ENCODE measurements around the gene SPRYD7.
A peak's percentile ranks its signal among the peaks of the same experiment; 100 is the strongest.
"Not testable (repeated sequence)": the region's sequence is repeated elsewhere in the genome, so short reads cannot be mapped to it uniquely, and the experiment has no call there.

Gene SPRYD7, protein sequence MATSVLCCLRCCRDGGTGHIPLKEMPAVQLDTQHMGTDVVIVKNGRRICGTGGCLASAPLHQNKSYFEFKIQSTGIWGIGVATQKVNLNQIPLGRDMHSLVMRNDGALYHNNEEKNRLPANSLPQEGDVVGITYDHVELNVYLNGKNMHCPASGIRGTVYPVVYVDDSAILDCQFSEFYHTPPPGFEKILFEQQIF

GRCh38 chr13:49936075-49936967, at the start of gene SPRYD7:
Gene SPRYD7, minus strand, starts transcription at chr13:49936340. Its CDS starts 105 bp downstream, at chr13:49936235.
- DNase-seq = peak; percentile 97

- DNase-seq = no peak
Observed at GRCh38 chr13:49985129-49985528, 49.0 kb upstream of the SPRYD7 start.

- no peak for DNase-seq
Observed at GRCh38 chr13:49980266-49980665, 44.1 kb upstream of the SPRYD7 start.

DNA sequence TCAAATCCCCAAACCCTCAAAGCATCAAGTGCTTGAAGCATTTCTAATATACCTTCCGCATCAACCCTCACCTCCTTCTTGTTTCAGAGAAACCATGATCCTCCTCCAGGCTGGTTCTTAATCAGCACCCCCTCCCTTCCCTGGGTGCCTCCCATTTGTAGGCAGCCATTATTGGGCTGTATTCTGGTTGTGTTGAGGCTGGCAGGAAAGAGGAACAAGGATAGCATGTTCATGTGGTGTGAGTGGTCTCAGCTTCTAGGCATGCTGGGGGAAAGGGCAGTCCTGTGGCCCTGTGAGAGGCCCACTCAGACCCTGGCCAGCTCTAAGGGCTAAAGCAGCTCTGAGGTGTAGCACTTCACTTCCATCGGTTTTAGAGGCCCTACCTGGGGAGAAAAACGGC, 41.9 kb upstream of the SPRYD7 start:
- DNase-seq = no peak

DNA sequence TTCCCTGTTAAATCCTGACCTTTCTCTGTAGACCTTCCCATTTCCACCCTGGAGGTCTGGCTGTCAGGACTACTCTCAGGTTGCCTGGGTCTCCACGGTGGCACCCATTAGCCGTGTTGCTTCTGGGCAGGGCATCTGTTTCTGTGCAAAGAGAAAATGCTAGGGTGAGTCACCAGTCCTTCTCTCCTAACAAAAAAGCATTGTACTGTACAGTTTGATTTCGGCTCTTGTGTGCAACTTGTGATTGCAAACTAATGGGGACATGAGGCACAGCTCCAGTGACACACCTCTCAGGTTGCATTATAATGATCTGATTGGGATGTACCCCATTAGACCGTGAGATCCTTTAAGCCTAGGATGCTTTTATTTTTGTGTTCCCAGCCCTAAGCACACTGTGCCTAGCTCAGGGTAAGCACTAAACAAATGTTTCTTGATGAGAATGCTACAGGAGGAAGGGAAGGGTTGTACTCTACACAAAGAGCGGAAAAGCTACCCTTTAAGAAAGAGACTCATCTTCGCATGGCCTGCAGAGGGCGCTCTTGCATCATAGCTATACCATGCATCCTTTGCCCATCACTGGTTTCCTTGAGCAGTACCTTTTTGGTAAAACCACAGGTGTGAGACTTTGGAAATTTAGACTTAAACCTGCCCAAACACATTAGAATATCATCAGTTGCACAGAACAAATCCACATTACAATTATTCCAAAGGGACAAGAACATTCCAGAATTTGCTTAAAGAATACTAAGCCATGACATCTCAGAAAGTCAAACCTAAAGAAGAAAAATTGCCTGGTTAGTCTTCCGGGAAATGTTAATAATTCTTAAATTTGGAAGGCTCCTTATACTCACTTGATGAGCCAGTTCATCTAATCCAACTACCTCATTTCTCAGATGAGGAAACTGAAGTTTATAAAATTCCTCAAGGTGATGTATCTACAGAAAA, 40.4 kb upstream of the SPRYD7 start:
- DNase-seq = peak; percentile 75

GRCh38 chr13:49975826-49976225, 39.7 kb upstream of the SPRYD7 start:
- no peak for DNase-seq

GRCh38 chr13:49972709-49973108, 36.6 kb upstream of the SPRYD7 start:
- DNase-seq = no peak

- no peak for DNase-seq
Observed at GRCh38 chr13:49967456-49967855, 31.3 kb upstream of the SPRYD7 start.

DNA sequence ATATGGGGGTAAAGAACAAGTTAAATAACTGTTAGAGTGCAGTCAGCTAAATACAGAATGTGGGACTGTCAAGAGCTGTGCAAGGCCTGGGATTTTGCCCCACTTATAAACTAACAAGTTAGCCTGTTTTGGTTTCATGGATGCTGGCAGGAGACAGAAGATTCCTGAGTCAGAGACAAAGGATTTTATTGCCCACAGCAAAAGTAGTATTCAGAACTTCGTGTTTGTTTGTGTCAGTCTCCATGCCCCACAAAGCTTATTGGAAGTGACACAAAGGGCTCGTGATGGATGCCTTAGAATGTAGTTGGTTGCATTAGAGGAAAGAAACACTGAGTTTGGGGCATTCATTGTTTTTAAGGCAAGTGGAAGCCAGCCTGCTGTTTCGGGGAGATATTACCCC, 22.2 kb upstream of the SPRYD7 start:
- DNase-seq = no peak

GRCh38 chr13:49956131-49956530, 20.0 kb upstream of the SPRYD7 start:
- DNase-seq = no peak

GRCh38 chr13:49954674-49955455, 18.7 kb upstream of the SPRYD7 start:
- no peak for DNase-seq

- DNase-seq = no peak
Observed at GRCh38 chr13:49953560-49953959, 17.4 kb upstream of the SPRYD7 start.

GRCh38 chr13:49951754-49952535, 15.8 kb upstream of the SPRYD7 start:
- DNase-seq = no peak

DNA sequence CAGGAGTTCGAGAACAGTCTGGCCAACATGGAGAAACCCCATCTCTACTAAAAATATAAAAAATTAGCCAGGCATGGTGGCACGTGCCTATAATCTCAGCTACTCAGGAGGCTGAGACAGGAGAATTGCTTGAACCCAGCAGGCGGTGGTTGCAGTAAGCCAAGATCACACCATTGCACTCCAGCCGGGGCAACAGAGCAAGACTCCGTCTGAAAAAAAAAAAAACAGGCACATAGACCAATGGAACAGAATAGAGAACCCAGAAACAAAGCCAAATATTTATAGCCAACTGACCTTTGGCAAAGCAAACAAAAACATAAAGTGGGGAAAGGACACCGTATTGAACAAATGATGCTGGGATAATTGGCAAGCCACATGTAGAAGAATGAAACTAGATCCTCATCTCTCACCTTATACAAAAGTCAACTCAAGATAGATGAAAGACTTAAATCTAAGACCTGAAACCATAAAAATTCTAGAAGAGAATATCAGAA, 12.7 kb upstream of the SPRYD7 start:
- DNase-seq = not testable (repeated sequence)

DNA sequence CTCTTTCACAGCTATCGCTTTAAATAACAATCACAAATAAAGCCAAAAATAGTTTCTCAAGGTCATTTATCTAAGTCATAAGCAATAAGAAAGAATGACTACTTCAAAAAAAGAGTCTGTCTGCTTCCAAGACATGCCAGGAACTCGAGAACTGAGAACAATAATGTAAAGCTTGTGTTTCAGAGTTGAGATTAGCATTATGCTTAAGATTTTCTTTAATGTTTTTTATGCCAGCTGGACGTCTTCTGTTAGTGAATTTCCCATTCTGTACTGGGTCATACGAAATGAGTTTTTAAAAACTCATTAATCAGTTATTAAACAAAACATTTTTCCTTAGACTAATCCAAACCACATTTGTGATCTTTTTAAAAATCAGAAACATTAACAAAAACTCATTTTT, 3.2 kb upstream of the SPRYD7 start:
- no peak for DNase-seq

- no peak for DNase-seq
Observed at GRCh38 chr13:49938921-49939320, 2.8 kb upstream of the SPRYD7 start.

GRCh38 chr13:49938314-49938713, 2.2 kb upstream of the SPRYD7 start:
- no peak for DNase-seq

DNA sequence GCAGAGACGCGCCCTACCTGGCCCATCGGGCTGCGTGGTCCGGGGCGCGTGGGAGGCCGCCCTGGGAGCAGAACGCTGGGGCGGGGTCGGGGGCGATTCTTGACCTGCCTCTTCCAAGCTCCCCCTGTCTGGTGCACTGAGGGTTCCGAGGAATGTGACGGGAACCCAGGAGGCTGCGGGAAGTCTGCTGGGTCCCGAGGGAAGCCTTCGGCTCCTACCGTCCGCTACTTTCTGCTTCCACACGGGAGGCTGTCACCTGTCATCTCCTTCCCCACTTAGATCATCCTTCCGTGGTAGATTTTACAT, 781 bp upstream of the SPRYD7 start:
- DNase-seq = no peak

- DNase-seq = peak; percentile 47
Observed at GRCh38 chr13:49935171-49936074, 717 bp downstream of the SPRYD7 start.

DNA sequence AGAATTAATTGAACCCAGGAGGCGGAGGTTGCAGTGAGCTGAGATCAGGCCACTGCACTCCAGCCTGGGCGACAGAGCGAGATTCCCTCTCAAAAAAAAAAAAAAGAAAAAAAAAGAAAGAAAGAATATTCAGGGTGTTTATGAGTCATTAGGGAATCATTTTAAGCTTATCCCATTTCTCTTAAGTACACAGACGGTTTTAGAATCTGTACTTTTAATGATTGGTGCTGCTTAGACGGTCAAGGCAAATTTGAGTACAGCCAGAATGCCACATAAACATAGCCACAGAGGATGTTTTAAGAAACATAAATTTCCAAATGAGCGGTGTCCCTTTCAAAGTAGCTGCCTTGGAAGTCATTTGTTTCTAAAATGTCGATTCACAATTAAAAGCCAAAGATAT, 2.6 kb downstream of the SPRYD7 start:
- no peak for DNase-seq

DNA sequence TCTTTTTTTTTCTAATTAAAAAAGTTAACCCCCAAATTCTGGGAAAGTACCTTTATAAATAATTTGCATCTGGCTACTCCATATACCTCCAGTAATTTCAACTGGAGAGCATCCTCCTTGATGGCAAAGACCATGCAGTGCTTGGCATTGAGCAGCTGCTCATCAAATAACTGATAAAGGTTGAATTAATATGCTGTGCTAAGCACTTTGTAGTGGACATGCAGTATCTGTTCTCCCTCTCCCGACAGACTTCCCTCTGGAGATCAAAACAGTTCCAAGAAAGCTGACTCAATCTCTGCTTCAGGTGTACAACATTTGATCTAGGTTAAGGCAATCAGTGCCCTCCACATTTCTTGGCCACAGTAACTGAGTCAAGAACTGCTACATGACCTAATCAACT, 3.3 kb downstream of the SPRYD7 start:
- no peak for DNase-seq

All from activated CD4-positive, alpha-beta T cell treated with anti-CD3 and anti-CD28 coated beads, Interleukin-2, Interleukin-6, amounts not matched to agents 100 ng/mL and 50 ng/mL, durations not matched to agents 16 hours and 8 hours (primary cell).